GM19351 (cell line): ENCODE results near the gene PNPLA8.
A peak's percentile ranks its signal among the peaks of the same experiment; 100 is the strongest.
"Not testable (repeated sequence)": the region's sequence is repeated elsewhere in the genome, so short reads cannot be mapped to it uniquely, and the experiment has no call there.

Experiments used
- ATAC-seq: cut with Tn5 transposase; IDR thresholded peaks from one replicate; pipeline ENCODE4 v1.9.1; 2021; ENCODE audit warnings: mild to moderate bottlenecking, moderate library complexity; ENCODE audit not compliant: unreplicated experiment

The PNPLA8 gene

GRCh38 chr7:108525985-108526767 lies at the start of gene PNPLA8:
TSS of gene PNPLA8 (minus strand) at chr7:108526135. CDS start at chr7:108515491, 10,644 bp downstream.
- ATAC-seq = peak; percentile 90

GRCh38 chr7:108575156-108575555 lies 49.2 kb upstream of the PNPLA8 start:
- no peak for ATAC-seq

GRCh38 chr7:108572480-108572879 lies 46.5 kb upstream of the PNPLA8 start:
- ATAC-seq = no peak

GRCh38 chr7:108570146-108570755 lies 44.3 kb upstream of the PNPLA8 start:
- peak; percentile 28 for ATAC-seq

- peak; percentile 91 for ATAC-seq
These were observed 43.6 kb upstream of the PNPLA8 start, which contains the start of the genes DNAJB9 and THAP5 for GRCh38 chr7:108569381-108570145. TSS of gene DNAJB9 (plus strand) at chr7:108569874. CDS start at chr7:108571727, 1,853 bp downstream. TSS of gene THAP5 (minus strand) at chr7:108569706. CDS start at chr7:108569569, 137 bp downstream.

- no peak for ATAC-seq
These were observed 43.0 kb upstream of the PNPLA8 start for GRCh38 chr7:108568801-108569380.

GRCh38 chr7:108565987-108566386 lies 40.1 kb upstream of the PNPLA8 start:
- ATAC-seq = no peak

GRCh38 chr7:108561047-108561619 lies 35.2 kb upstream of the PNPLA8 start:
- ATAC-seq = no peak

- no peak for ATAC-seq
These were observed 33.3 kb upstream of the PNPLA8 start for GRCh38 chr7:108559253-108559652.

GRCh38 chr7:108557617-108558016 lies 31.7 kb upstream of the PNPLA8 start:
- no peak for ATAC-seq

GRCh38 chr7:108557191-108557590 lies 31.3 kb upstream of the PNPLA8 start:
- no peak for ATAC-seq

- not testable (repeated sequence) for ATAC-seq
These were observed 30.7 kb upstream of the PNPLA8 start for GRCh38 chr7:108556665-108557064.

- ATAC-seq = not testable (repeated sequence)
These were observed 22.4 kb upstream of the PNPLA8 start for GRCh38 chr7:108548141-108548896.

- ATAC-seq = no peak
These were observed 15.5 kb upstream of the PNPLA8 start for GRCh38 chr7:108541478-108541877.

GRCh38 chr7:108538685-108539084 lies 12.8 kb upstream of the PNPLA8 start:
- ATAC-seq = not testable (repeated sequence)

- ATAC-seq = not testable (repeated sequence)
These were observed 12.3 kb upstream of the PNPLA8 start for GRCh38 chr7:108538236-108538635.

- no peak for ATAC-seq
These were observed 11.3 kb upstream of the PNPLA8 start for GRCh38 chr7:108537229-108537628.

- ATAC-seq = no peak
These were observed 9.8 kb upstream of the PNPLA8 start for GRCh38 chr7:108535744-108536143.

GRCh38 chr7:108535257-108535656 lies 9.3 kb upstream of the PNPLA8 start:
- ATAC-seq = no peak

- no peak for ATAC-seq
These were observed 7.8 kb upstream of the PNPLA8 start for GRCh38 chr7:108533712-108534111.
